ENCODE data around the gene DMD.
"Not testable (repeated sequence)": the region's sequence is repeated elsewhere in the genome, so short reads cannot be mapped to it uniquely, and the experiment has no call there.

DMD gene

DNA sequence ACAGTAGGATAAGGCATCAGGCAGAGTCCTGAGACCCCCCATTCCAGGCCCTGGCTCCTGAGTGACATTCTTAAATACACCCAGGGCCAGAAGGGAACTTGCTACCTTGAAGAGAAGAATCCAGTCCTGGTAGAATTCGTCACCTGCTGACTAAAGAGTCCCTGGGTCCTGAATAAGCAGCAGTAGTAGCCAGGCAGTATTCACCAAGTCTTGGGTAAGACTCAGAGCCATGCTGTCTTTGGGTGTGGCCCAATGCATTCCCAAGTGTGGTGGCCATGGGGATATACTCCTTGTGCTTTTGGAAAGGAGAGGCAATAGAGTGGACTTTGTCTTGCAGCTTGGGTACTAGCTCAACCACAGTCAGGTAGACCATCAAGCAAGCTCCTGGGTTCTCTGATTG is 359.1 kb downstream of the DMD start:
- no peak for DNase-seq (ENCODE audit: low read depth, low spot score)

DNA sequence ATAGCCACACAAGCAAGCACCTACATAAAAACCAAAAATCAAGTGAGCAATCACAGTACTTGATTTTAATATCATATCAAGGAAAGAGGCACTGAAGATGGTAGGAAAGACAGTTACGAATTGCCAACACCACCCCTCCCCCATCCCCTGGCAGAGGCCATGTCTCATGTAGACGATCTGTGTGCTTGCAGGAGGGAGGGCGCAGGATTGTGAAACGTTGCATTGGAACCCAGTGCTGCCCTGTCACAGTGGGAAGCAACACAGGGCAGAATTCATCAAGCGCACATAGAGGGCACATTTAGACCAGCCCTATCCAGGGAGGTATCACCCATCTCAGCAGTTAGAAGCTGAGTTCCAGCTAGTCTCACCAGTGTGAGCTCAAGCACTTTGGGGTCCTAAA is 359.8 kb downstream of the DMD start:
- no peak for DNase-seq (ENCODE audit: low read depth, low spot score)

DNA sequence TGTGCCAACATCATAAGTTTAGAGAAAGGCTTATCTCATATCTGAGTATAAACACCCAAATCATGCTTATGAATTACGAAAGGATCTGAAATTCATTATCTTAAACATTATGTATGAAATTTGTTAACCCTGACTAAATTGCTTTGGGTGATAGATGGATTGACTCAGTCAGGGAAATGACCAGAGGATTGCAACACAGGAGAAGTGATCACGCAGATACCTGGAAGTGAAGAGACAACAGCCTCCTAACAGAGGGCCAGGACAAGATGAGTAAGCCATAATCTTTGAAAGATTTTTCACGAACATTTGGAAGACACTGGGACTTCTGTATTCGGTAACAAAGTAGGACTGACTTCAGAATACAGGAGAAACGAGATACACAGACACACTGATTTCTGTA is 363.4 kb downstream of the DMD start:
- no peak for DNase-seq (ENCODE audit: low read depth, low spot score)

DNA sequence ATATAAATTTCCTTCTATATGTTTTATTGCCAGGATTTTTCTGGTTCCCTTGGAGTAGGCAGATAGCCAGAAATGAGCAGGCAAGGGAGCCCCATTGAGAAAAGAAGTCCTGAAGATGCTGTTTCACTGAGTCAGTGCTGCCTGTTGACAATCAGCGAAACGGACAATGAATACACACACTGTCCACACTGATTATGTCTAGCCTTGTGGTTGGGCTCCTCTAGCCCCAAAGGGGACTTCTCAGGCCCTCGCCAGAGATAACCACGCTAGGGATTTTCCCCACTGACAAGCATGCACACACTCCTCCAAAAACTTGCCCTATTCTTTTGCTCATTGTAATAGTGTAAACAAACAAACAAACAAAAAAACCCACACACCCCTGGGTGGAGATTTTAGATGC is 369.3 kb downstream of the DMD start:
- no peak for DNase-seq (ENCODE audit: low read depth, low spot score)

DNA sequence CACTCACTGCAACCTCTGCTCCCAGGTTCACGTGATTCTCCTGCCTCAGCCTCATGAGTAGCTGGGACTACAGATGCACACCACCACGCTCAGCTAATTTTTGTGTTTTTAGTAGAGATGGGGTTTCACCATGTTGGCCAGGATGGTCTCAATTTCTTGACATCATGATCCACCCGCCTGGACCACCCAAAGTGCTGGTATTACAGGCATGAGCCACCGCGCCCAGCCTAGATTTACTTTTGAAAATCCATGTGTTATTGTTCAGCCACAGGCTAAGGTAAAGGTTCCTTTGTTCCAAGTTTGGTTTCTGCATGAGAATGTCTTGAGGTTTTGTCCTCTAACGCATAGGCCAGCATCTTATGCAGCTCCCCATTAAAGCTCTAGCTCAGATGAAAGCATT is 371.6 kb downstream of the DMD start:
- no peak for DNase-seq (ENCODE audit: low read depth, low spot score)

DNA sequence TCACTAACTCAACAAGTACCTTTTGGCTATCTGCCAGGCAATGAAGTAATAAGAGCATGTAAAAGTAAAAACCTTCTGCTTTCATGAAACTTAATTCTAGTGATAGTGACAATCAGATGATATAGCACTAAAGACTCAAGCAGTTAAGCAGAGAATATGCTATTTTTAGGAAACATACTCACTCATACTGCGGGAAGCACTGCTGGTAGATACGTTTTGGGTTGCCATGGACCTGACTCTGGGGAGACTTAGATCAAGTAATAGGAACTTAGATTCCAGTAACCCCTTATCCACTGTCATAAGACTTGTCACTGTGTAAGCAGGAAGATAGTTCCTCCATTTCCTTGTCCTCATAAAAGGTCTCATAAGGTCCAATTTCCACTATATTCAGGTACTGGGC is 386.3 kb downstream of the DMD start:
- no peak for DNase-seq (ENCODE audit: low read depth, low spot score)

DNA sequence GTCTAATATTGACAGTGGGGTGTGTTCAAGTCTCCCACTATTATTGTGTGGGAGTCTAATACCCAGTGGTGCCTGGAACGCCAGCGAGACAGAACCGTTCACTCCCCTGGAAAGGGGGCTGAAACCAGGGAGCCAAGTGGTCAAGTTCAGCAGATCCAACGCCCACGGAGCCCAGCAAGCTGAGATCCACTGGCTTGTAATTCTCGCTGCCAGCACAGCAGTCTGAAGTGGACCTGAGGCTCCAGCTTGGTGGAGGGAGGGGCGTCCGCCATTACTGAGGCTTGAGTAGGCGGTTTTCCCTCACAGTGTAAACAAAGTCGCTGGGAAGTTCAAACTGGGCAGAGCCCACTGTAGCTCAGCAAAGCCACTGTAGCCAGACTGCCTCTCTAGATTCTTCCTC is 407.3 kb downstream of the DMD start:
- DNase-seq (ENCODE audit: low read depth, low spot score): no peak

DNA sequence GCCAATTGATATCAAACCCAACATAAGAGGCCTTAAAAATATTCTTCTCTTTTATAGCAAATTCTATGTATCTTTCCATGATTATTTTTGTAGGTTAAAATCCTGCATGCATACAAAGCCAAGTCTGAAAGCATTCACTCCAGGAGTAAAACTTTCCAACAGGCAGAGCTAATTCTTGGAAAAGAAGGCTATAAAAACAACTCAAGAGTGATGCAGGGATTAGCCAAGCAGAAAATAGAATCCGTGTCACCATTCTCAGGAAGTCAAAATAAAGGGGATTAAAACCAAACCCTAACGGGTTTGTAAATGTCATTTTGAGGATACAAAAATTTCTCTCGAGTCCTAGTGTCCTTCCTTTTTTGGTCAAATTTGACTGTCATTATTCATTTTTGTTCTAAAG is 412.4 kb downstream of the DMD start:
- no peak for DNase-seq (ENCODE audit: low read depth, low spot score)

DNA sequence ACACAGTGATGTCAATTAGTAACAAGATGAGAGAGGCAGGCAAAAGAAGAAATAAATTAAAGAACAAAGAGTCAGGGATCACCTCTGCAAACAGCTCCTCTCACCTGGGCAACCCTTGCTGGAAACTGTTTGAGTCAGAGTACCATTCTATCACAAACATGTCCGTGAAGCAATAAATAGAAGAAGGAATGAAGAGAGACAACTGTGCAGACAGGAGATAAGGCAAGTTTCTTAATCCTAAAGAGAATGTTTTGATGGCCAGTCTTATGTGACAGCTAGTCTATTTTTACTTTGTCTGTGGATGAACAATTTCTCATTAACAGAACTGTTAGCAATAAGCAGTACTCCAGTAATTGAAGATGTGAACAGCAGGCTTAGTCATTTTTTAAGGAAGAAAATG is 422.4 kb downstream of the DMD start:
- no peak for DNase-seq (ENCODE audit: low read depth, low spot score)

DNA sequence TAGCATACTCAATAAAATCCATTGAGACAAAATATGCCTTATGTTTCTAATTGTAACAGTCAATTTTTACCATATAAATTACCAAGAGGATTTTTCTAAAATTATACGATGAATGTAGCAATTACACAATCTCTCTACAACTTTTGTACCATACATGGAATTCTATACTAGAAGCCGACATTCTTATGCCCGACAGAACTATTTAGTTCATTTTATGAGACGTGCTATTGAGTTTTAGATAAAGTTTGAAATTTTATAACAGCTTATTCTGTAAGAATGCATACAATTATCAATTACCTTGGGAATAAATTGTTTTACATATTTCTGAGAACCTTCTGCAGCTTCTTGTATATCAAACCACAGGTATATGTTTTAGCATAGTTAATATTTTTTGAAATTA is 431.2 kb downstream of the DMD start:
- DNase-seq (ENCODE audit: low read depth, low spot score): no peak

DNA sequence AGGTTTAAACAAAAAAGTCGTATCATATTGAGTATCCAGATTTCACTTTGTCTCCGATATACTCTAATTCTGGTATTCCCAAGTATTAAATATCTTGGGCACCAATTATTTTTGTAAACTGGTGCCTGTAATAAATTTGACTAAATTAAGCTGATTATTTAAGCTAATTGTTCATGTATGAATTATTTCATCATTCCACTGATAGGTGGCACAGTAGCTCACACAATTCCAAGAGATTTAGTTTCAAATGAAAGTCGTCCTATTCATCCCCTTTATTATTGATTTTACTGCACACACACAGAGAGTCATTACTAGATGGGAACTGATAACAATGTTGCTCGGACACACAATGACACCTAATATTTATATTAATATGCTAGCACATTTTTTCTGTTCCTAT is 432.4 kb downstream of the DMD start:
- no peak for DNase-seq (ENCODE audit: low read depth, low spot score)

DNA sequence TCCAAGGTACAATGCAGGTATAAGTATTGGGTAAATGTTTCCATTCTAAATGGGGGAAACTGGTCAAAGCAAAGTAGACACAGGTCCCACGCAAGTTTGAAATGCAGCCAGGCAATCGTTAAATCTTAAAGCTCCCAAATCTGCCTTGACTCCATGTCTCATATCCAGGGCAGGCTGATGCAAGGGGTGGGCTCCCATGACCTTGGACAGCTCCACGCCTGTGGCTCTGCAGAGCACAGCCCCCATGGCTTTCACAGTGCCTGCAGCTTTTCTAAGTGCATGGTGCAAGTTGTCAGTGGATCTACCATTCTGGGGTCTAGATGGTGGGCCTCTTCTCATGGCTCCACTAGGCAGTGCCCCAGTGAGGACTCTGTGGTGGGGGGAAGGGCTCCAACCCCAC is 436.4 kb downstream of the DMD start:
- no peak for DNase-seq (ENCODE audit: low read depth, low spot score)

DNA sequence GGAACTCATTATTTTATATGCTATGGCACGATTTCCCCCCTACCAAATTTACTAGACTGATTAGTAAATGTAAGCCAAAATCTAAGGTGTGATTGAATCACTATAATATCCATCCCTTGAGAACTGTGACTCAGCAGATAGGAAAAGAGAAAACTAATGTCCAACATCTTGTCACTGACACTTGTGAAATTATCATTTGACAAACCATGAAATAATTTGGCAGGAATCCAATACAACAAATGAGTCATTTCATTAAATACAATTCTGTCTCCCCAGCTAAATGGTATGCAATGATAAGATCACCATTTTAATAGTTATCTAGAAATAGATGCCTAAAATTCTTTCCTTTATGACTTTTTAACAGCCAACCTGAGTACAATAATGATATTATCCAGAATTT is 462.3 kb downstream of the DMD start:
- DNase-seq (ENCODE audit: low read depth, low spot score): peak; percentile 1

DNA sequence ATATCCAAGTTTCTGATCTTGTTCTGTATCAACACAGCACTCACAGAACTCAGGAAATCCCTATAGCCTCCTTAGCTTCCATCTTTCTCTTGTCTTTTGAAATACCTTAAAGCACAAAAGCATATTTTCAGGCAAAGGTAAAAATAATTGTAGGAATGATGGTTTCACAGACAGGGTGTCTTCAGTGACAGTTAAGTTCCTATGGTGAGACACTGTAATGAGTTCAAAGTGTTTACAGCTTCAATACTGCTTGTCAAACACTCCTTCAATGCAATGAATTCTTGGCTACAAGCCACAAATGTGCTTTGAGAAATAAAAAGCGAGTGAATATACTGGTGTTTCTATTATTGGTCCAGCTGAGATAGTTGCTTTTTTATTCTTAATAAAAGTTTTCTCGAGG is 466.0 kb downstream of the DMD start:
- DNase-seq (ENCODE audit: low read depth, low spot score): peak; percentile 2

DNA sequence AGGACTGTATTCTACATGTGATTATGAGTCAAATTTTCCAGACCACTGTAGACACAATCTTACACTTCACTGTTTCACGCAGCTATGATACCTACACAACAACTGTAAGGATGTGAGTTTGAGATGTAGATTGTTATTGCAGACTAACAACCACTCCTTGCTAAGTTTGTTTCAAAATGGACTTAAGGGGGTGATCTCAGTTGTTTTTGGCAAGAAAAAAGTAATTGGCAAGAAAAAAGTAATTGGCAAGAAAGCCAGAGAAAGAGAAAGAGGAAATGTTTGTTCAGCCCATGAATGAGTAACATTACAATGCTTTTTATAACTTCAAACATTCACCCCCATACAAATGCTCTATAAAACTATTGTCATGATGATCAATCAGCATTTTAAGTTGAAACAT is 466.4 kb downstream of the DMD start:
- peak; percentile 10 for DNase-seq (ENCODE audit: low read depth, low spot score)

DNA sequence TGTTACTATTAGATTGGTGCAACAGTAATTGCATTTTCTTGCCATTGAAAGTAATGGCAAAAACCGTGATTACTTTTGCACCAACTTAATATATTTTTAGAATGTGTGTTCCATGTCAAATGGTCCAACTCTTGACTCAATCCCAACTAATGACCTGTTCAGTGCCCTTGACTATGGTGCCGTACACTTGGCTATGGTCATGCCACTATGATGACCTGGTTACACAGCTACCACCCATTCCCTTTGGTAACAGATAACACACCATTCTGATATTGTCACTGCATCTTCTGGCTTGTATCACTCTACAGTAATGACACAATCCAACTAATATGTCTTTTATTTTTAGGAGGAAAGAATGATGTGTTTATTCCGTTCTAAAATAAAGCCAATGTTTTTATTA is 469.4 kb downstream of the DMD start:
- no peak for DNase-seq (ENCODE audit: low read depth, low spot score)

DNA sequence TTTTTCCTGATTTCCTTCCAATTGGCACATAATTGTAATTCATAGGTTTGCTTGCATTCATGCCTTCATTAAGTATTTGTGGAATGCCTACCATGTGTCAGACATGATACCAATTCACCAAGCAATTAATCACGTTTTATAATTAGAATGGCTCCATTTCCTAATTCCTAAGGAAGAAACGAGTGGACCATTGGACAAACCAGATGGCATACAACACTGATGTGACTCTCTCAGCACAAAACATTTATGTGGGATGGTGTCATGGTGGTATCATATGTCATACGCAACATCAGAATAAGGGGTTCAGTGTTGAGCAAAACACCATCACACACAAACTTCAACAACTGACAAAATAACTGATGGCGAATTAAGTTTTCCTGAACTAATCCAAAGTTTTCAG is 502.8 kb downstream of the DMD start:
- no peak for DNase-seq (ENCODE audit: low read depth, low spot score)

DNA sequence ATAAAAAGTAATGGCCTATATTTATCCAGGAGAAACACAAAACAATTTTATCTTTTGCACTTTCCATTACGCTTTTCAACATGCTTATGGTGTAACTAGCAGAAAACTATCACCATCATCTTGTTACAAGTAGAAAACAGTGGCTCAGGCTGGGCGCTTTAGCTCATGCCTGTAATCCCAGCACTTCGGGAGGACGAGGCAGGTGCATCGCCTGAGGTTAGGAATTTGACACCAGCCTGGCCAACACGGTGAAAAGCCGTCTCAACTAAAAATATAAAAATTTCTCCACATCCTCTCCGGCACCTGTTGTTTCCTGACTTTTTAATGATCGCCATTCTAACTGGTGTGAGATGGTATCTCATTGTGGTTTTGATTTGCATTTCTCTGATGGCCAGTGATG is 506.0 kb downstream of the DMD start:
- not testable (repeated sequence) for DNase-seq (ENCODE audit: low read depth, low spot score)

DNA sequence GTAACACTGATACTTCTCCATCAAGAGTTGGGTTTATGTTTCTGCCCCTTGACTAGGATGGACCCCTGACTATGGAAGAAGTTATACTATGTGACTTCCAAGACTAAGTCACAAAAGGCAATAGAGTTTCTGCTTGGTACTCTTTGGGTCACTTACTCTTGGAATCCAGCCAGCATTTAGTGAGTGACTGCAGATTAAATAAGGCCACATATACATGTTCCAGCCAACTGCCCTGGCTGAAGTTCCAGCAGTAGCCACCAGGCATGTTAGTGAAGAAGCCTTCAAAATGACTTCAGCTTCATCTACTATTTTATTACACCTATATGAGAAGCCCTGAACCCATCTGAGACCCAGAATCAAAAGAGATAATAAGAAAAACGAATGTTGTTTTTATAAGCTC is 524.0 kb downstream of the DMD start:
- DNase-seq (ENCODE audit: low read depth, low spot score): no peak

DNA sequence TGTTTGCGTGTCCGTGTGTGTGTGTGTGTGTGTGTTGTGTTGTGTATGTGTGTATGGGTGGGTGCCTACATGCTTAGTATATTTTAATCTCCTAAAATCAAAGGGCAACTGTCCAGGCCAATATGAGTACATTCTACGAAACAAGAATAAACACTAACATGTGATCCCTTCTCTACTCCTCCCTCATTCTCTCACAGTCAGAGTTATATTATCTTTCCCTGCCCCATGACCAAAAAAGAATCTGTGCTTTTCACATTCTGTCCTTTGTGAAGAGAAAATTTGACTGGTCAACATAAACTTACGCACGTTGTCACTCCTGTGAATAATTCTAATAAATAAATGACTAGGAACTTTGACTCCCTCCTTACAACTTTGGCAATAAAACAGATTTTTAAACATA is 532.9 kb downstream of the DMD start:
- DNase-seq (ENCODE audit: low read depth, low spot score): no peak

DNA sequence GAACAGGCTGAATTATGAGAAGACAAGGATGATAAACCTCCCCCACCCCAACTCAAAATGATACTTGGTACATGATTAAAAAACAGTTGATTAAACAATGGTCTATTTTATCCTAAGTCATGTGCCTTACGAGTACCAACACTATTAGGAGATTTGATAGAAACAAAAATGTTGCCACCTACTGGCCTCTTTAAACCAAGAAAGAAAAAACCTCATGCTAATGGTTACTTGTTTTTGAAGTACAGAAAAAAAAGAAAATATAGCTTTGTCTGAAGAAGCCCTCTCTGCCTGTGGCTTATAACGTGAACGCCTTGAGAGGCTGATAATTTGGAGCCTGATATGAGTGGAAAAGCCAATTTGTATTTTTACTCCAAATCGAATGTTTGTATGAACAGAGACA is 538.2 kb downstream of the DMD start:
- DNase-seq (ENCODE audit: low read depth, low spot score): peak; percentile 2

DNA sequence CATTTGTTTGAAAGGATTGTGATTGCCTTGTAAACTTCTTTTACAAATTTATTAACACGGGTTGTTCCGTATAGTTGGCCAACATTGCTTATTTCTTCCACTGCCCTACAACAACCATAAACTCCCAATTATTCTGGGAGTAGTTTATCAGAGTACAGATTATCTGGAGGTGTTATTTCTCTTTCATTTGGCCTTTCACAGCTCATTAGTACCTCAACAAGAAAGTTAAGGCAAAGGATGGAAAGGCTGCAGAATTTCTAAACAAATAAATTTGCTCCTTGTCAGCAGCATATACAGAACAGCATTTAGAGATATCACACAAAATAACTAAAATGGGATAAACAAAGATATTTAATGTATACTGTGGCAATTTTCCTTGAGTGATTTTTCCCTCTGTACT is 548.8 kb downstream of the DMD start:
- no peak for DNase-seq (ENCODE audit: low read depth, low spot score)

DNA sequence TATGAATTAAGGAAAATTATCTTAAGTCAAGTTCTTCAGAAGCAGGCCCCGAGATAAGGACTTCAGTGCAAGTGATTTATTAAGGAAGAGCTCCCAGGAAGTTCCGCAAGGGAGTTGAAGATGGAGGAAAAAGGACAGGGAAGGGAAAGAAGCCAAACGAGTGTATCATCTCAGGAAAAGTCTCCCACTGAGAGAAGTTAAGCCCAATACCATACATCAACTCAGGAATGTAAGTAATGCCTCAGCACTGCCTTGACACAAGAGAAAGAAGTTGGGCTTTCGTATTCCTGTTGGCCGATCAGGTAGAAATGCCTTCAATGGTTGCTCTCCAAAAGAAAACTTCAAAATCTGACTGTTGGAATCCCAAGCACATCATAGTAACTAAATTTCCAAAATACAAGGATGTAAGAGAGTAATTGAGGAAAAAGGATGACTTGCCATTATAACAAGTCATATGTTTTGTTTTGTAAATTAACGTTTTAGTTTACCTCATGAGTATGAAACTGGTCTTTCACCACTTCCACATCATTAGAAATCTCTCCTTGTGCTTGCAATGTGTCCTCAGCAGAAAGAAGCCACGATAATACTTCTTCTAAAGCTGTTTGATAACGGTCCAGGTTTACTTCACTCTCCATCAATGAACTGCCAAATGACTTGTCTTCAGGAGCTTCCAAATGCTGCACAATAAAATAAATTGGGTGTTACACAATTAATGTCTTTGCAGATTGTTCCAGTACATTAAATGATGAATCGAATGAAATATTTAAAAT is 566.7 kb downstream of the DMD start:
- DNase-seq (ENCODE audit: low read depth, low spot score): no peak

DNA sequence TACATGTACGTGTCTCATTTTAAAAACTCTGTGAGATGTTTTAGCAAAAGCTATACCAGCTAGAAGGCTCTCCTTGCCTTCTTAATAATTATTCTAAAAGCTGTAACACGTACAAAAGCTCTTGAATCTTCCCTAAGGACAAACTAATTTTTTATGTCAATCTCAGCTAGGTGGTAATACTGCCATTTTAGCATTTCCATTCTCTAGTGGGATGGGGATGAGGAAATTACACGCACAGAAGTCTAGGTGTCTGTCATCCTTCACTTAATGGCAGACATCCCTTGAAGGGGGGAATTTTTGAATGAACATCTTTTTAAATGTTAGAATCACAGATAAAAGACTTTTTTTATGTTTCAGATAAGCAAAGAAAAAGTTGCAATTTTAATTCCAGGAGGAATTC is 569.1 kb downstream of the DMD start:
- no peak for DNase-seq (ENCODE audit: low read depth, low spot score)
